Tibial artery (tissue), 4 donors: ENCODE measurements around the gene THRAP3.

Experiments
- DNase-seq, 2 donors: peaks; one replicate each; pipeline ENCODE4 v3.0.0-alpha.2; 2019
- H3K27ac ChIP-seq, 2 donors: fragments of 200-600 bp; sonication (generic) in 1 of 2; 1 replicate in 1 of 2; 2 replicates in 1 of 2; pipeline ENCODE4 v1.5.1; 2018 to 2019; ENCODE audit warnings: mild to moderate bottlenecking in 1 of 2
- H3K27me3 ChIP-seq, 2 donors: fragments of 200-600 bp; sonication (generic) in 1 of 2; one replicate each; pipeline versions ENCODE4 v1.5.1 to v1.6.0; 2016 to 2019
- H3K36me3 ChIP-seq, 3 donors: fragments of 200-600 bp; sonication (generic) in 2 of 3; one replicate each; pipeline ENCODE4 v1.5.1; 2016 to 2019; ENCODE audit warnings: mild to moderate bottlenecking in 2 of 3
- H3K4me1 ChIP-seq, 4 donors: fragments of 200-600 bp; sonication (generic) in 2 of 4; 1 replicate in 3 of 4; 2 replicates in 1 of 4; pipeline ENCODE4 v1.5.1; 2016 to 2019
- H3K4me3 ChIP-seq, 2 donors: fragments of 200-600 bp; sonication (generic) in 1 of 2; 1 replicate in 1 of 2; 2 replicates in 1 of 2; pipeline ENCODE4 v1.5.1; 2018 to 2019; ENCODE audit warnings: mild to moderate bottlenecking in 2 of 2
- H3K9me3 ChIP-seq, 3 donors: fragments of 200-600 bp; sonication (generic) in 1 of 3; one replicate each; pipeline ENCODE4 v1.5.1; 2016 to 2019
- CTCF ChIP-seq, 2 experiments: fragments of 200-600 bp in 1 of 2; fragments of 450-650 bp in 1 of 2; IDR thresholded peaks; one replicate each; pipeline ENCODE4 v1.5.1; 2017 to 2019; ENCODE audit warnings: antibody characterized with exemption in 2 of 2, mild to moderate bottlenecking in 1 of 2, moderate library complexity in 1 of 2
- intact Hi-C: fragments of 100-400 bp; cut with DNase I; formaldehyde crosslinking; loops from one replicate; pipeline ENCODE4 v1.15.0; 2023; ENCODE audit warnings: low total_unique reads

THRAP3 gene

DNA sequence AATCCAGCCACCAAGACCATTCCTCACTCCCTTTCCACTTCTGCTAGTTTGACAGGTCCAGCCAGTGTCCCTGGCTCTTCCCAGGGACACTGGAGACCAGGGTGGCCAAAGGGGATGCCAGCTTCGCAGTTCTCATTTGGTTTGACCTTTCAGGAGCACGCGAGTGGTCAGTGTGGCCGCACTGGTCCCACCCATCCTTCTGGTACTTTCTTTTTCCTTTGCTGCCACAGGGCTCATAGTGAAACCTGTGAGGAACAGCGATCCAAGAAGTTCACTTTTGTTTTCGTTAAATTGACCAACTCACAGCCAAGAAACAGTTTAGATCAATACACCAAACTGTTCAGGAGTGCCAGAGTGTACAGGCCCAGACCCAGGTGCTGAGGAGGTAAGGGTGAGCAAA, 113.6 kb downstream of the THRAP3 start:
- Histone ChIP-seq H3K4me1 (peaks cover 0 to 6% (median 3%) of the 10 kb centered on the region in 4 donors), H3K9me3 (no peaks in the 10 kb centered on the region), H3K36me3 (peaks cover 12 to 44% (median 30%) of the 10 kb centered on the region in 3 donors), H3K4me3 (no peak overlapping the region), H3K27ac (no peak overlapping the region), H3K27me3 (no peaks in the 10 kb centered on the region)
- TF ChIP-seq CTCF (IDR thresholded peaks at IDR 0.05): no peak
- DNase-seq: no peak
- intact Hi-C loops: no loop called here

- peaks cover 18 to 57% (median 43%) of the 10 kb centered on the region in 3 donors for H3K36me3 ChIP-seq
- H3K27me3 ChIP-seq: no peaks in the 10 kb centered on the region
- no peak overlapping the region for H3K4me3 ChIP-seq
- TF ChIP-seq CTCF (IDR thresholded peaks at IDR 0.05): no peak
- H3K9me3 ChIP-seq: no peaks in the 10 kb centered on the region
- DNase-seq: no peak
- H3K4me1 ChIP-seq: peaks cover 3 to 20% (median 11%) of the 10 kb centered on the region in 4 donors
- intact Hi-C loops: no loop called here
- H3K27ac ChIP-seq: no peak overlapping the region
Measured at GRCh38 chr1:36339215-36339614, 115.0 kb downstream of the THRAP3 start.

- Histone ChIP-seq H3K36me3 (peaks cover 18 to 61% (median 47%) of the 10 kb centered on the region in 3 donors), H3K4me1 (peaks cover 3 to 22% (median 11%) of the 10 kb centered on the region in 4 donors), H3K27me3 (no peaks in the 10 kb centered on the region), H3K9me3 (no peaks in the 10 kb centered on the region), H3K4me3 (no peak overlapping the region), H3K27ac (no peak overlapping the region)
- TF ChIP-seq CTCF (IDR thresholded peaks at IDR 0.05): no peak
- intact Hi-C loops: no loop called here
- no peak for DNase-seq
Measured at GRCh38 chr1:36339615-36340014, 115.4 kb downstream of the THRAP3 start.

DNA sequence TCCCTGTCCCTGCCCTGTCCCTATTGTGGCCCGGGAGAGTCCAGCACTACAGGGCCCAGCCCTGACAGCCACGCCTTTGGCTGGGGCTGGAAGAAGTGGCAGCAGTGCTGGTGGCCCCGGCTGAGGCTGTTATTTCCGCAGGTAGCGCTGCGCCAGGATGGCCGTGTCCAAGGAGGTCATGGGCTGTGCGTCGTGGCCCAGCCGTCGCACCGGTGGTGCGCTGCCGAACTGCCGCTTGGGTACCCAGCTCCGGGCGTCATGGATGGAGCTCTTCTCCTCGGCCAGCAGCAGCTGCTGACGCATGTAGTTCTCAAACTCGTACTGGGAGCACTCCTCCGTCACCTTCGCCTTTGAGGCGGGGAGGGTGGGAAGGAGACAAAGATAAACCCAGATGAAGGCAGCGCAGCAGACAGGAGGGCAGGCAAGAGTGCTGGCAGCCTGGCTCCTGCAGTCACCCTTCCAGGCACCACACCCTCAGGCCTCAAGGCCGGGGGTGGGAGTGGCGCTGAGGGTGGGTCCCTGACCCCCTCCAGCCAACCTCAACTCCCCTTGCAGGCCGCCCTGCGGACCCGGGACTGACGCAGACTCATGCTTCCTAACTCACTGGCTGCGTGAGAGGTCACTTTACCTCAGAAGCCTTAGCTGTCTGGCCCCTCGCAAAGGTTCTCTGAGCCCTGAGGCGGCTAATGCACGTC, 117.5 kb downstream of the THRAP3 start:
- H3K27ac ChIP-seq: peak overlapping the region in 1 of 2 donors; percentile 78
- intact Hi-C loops: loop anchor here (2.0 kb wide), 1 partner anchor 79 kb away; no protein-coding TSS in a partner anchor
- H3K4me1 ChIP-seq: peaks cover 3 to 22% (median 11%) of the 10 kb centered on the region in 4 donors
- no peaks in the 10 kb centered on the region for H3K9me3 ChIP-seq
- H3K27me3 ChIP-seq: no peaks in the 10 kb centered on the region
- DNase-seq: no peak
- peaks cover 34 to 83% (median 66%) of the 10 kb centered on the region in 3 donors for H3K36me3 ChIP-seq
- no peak overlapping the region for H3K4me3 ChIP-seq
- no peak for TF ChIP-seq CTCF (IDR thresholded peaks at IDR 0.05)

DNA sequence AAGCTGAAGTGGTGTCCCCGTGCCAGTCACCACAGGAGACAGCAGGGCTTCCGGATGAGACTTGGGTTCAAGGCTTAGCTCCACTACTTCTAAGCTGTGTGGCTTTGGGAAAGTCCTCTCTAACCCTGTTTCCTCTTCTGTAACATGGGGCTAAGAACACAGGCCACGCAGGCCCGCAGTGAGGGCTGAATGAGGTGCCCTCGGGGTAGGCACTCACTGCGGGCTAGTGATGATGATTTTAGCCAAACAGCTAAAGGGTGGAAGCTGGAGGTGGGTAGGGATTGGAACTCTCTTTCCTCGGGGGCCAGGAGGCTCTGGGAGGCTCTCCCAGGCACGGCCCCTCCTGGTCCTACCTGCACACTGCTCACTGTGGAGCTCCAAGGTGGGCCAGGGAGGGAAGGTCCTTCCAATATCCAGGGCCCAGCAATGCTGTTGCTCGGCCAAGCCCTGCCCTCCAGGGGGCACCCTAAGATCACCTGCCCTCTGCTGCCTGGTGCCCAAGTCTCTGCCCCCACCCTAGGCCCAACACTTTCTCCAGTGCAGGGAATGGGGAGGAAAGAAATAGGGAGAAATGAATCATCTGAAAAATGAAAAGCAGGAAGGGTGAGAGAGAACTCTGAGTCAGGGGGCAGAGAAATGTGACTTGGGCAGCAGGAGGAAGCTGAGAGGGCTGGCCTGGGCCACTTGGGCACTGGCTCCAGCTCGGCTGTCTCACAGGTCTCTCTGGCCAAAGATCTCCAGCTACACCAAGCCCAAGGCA, 118.4 kb downstream of the THRAP3 start:
- Histone ChIP-seq H3K36me3 (peaks cover 43 to 90% (median 74%) of the 10 kb centered on the region in 3 donors), H3K4me3 (no peak overlapping the region), H3K27me3 (no peaks in the 10 kb centered on the region), H3K4me1 (peaks cover 3 to 22% (median 11%) of the 10 kb centered on the region in 4 donors), H3K9me3 (no peaks in the 10 kb centered on the region), H3K27ac (peak overlapping the region; percentile 76 to 78)
- peak; percentile 69 to 74 for TF ChIP-seq CTCF (IDR thresholded peaks at IDR 0.05)
- peak; percentile 48 to 82 for DNase-seq
- intact Hi-C loops: loop anchor here (2.0 kb wide), 1 partner anchor 78 kb away; no protein-coding TSS in a partner anchor
